Keratinocyte (primary cell): ENCODE measurements around the gene IL37. TPM values are rescaled to one million over a fixed set of nuclear protein-coding genes. Genes with fewer than 3 reads are reported as not detected.

Experiments
- DNase-seq: peaks from one replicate; pipeline ENCODE4 v3.0.0-alpha.2; 2011; ENCODE audit warnings: low read depth, missing footprints, low spot score
- FAIRE-seq: peaks from 2 replicates; lab custom pipeline; 2011; peaks lifted over from hg19 to GRCh38; lab: Jason Lieb, UNC
- H2AFZ ChIP-seq: 2 replicates; pipeline ENCODE4 v1.6.0; 2012; ENCODE audit warnings: low read length, control low read depth, inconsistent platforms; ENCODE audit not compliant: control insufficient read depth
- H3K27ac ChIP-seq: 2 replicates; pipeline ENCODE4 v1.5.1; 2011; ENCODE audit warnings: low read length; ENCODE audit not compliant: control insufficient read depth, insufficient read depth
- H3K27me3 ChIP-seq: 3 replicates; pipeline ENCODE4 v1.6.0; 2011; ENCODE audit warnings: low read length; ENCODE audit not compliant: control insufficient read depth, insufficient read depth; ENCODE audit errors: extremely low read depth
- H3K36me3 ChIP-seq, 2 experiments: 2 replicates in 1 of 2; 3 replicates in 1 of 2; pipeline ENCODE4 v1.5.1; 2011; ENCODE audit warnings: low read length in 2 of 2, mild to moderate bottlenecking in 1 of 2; ENCODE audit not compliant: control insufficient read depth in 2 of 2, insufficient read depth in 2 of 2; ENCODE audit errors: extremely low read depth in 1 of 2
- H3K4me1 ChIP-seq: 3 replicates; pipeline ENCODE4 v1.5.1; 2011; ENCODE audit warnings: low read length; ENCODE audit not compliant: control insufficient read depth, insufficient read depth; ENCODE audit errors: extremely low read depth
- H3K4me2 ChIP-seq: 3 replicates; pipeline ENCODE4 v1.6.0; 2011; ENCODE audit warnings: low read depth, low read length; ENCODE audit not compliant: control insufficient read depth, insufficient read depth; ENCODE audit errors: extremely low read depth
- H3K4me3 ChIP-seq, 3 experiments: fragments of 200-600 bp in 1 of 3; sonication (generic) in 1 of 3; 2 replicates in 2 of 3; 3 replicates in 1 of 3; pipeline ENCODE4 v1.5.1; 2011 to 2016; ENCODE audit warnings: low read length in 3 of 3, mild to moderate bottlenecking in 3 of 3, control low read depth in 2 of 3, inconsistent platforms in 1 of 3, low read depth in 1 of 3, mixed read lengths in 1 of 3, mixed run types in 1 of 3, moderate library complexity in 1 of 3; ENCODE audit not compliant: control insufficient read depth in 2 of 3, insufficient read depth in 2 of 3; ENCODE audit errors: extremely low read depth in 1 of 3
- H3K79me2 ChIP-seq: 2 replicates; pipeline ENCODE4 v1.6.0; 2012; ENCODE audit warnings: low read length; ENCODE audit not compliant: control insufficient read depth, insufficient read depth
- H3K9ac ChIP-seq: 3 replicates; pipeline ENCODE4 v1.6.0; 2011; ENCODE audit warnings: low read length; ENCODE audit not compliant: control insufficient read depth, insufficient read depth; ENCODE audit errors: extremely low read depth
- H3K9me1 ChIP-seq: 3 replicates; pipeline ENCODE4 v1.6.0; 2011; ENCODE audit warnings: low read length; ENCODE audit not compliant: control insufficient read depth, insufficient read depth; ENCODE audit errors: extremely low read depth
- H3K9me3 ChIP-seq: 2 replicates; pipeline ENCODE4 v1.5.1; 2012; ENCODE audit warnings: low read depth, low read length; ENCODE audit not compliant: control insufficient read depth
- H4K20me1 ChIP-seq: 3 replicates; pipeline ENCODE4 v1.6.0; 2011; ENCODE audit warnings: low read length; ENCODE audit not compliant: control insufficient read depth, insufficient read depth; ENCODE audit errors: extremely low read depth
- EZH2 ChIP-seq: IDR thresholded peaks from one replicate; pipeline ENCODE4 v1.6.1; 2012; ENCODE audit warnings: inconsistent platforms, mild to moderate bottlenecking, low read length, moderate library complexity
- dilution Hi-C: fragments of 300-500 bp; cut with MboI; formaldehyde crosslinking; loops from one replicate; pipeline ENCODE4 v1.7.0; 2020; ENCODE audit warnings: low sequenced_read_pairs; ENCODE audit not compliant: extremely low pct_ligation_motif_present
- polyA plus RNA-seq, 5 experiments: library from polyadenylated mRNA; depleted of rRNA in 3 of 5; stranded (reverse) in 3 of 5; stranded (forward) in 1 of 5; unstranded in 1 of 5; fragments of >200 nt; gene quantifications; 1 replicate in 1 of 5; 2 replicates in 3 of 5; 3 replicates in 1 of 5; pipeline versions ENCODE4 v1.2.1 to v1.2.3, GENCODE V29; 2011 to 2012; ENCODE audit warnings: missing spikeins in 2 of 5, low read depth in 1 of 5, low replicate concordance in 1 of 5
- TF ChIP-seq, protein P1 (sequence below), 3 experiments: IDR thresholded peaks in 1 of 3; conservative IDR thresholded peaks in 1 of 3; optimal IDR thresholded peaks in 1 of 3; 2 replicates in 2 of 3; 3 replicates in 1 of 3; pipeline versions ENCODE3 to v1.5.1; 2011; ENCODE audit warnings: low read length in 3 of 3, mild to moderate bottlenecking in 3 of 3, moderate library complexity in 2 of 3, control low read depth in 1 of 3, inconsistent platforms in 1 of 3; ENCODE audit not compliant: insufficient read depth in 2 of 3; ENCODE audit errors: extremely low read depth in 1 of 3

The IL37 gene
- polyA plus RNA-seq, 1 donor (not counting 4 experiments of a cell fraction or from before 2014, with no cell fraction given), result 0.63 TPM

DNA sequence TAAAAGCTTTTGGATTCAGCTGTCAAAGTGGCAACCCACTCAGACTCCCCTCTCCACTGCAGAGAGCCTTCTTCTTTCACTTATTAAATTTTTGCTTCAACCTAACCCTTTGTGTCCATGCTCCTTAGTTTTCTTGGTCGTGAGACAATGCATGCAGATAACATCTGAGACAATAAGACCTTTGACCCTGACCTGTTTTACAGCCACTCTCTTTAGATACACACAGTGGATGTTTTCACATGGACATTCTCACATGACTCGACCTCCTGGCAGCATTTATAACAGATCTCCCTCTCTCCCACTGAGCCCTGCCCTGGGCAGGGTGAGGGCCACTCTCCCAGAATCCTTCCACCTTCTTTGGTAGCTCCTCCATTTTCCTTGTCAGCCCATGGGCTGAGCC is 36.4 kb downstream of the IL37 start:
- Histone ChIP-seq H3K4me1 (peaks cover 6% of the 10 kb centered on the region), H3K9me1 (no peaks in the 10 kb centered on the region), H2AFZ (no peak overlapping the region), H3K9ac (no peak overlapping the region), H3K79me2 (no peaks in the 10 kb centered on the region), H3K36me3 (no peaks in the 10 kb centered on the region), H3K4me3 (no peak overlapping the region), H3K27ac (no peak overlapping the region), H3K4me2 (no peak overlapping the region), H3K9me3 (no peaks in the 10 kb centered on the region), H3K27me3 (no peaks in the 10 kb centered on the region), H4K20me1 (no peaks in the 10 kb centered on the region)
- dilution Hi-C loops, result no loop called here
- DNase-seq (no peak), FAIRE-seq (no peak)
- TF ChIP-seq EZH2, result no peak
- TF ChIP-seq, protein P1, sequence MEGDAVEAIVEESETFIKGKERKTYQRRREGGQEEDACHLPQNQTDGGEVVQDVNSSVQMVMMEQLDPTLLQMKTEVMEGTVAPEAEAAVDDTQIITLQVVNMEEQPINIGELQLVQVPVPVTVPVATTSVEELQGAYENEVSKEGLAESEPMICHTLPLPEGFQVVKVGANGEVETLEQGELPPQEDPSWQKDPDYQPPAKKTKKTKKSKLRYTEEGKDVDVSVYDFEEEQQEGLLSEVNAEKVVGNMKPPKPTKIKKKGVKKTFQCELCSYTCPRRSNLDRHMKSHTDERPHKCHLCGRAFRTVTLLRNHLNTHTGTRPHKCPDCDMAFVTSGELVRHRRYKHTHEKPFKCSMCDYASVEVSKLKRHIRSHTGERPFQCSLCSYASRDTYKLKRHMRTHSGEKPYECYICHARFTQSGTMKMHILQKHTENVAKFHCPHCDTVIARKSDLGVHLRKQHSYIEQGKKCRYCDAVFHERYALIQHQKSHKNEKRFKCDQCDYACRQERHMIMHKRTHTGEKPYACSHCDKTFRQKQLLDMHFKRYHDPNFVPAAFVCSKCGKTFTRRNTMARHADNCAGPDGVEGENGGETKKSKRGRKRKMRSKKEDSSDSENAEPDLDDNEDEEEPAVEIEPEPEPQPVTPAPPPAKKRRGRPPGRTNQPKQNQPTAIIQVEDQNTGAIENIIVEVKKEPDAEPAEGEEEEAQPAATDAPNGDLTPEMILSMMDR (optimal IDR thresholded peaks at IDR 0.05 in 1 of 3, IDR thresholded peaks at IDR 0.05 in 1 of 3, conservative IDR thresholded peaks at IDR 0.05 in 1 of 3; ENCODE audit: extremely low read depth in 1 of 3, insufficient read depth in 2 of 3, low read length in 3 of 3), result no peak

DNA sequence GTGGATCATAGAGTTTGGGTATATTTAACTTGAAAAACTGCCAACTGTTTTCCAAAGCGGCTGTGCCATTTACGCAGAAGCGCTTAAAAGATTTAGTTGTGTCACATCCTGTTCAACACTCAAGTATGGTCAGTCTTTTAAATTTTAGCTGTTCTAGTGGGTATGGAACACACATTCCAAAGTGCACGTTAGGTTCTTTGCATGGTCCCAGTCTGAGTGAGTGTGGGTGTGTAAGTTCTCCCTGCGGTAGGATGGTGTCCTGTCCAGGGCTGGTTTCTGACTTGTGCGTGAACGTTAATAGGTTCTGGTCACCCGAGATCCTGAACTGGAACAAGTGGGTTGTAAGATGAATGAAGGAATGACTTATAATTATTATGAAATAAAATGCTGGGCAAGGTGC is 38.5 kb downstream of the IL37 start:
- TF ChIP-seq EZH2, result no peak
- TF ChIP-seq, protein P1 (optimal IDR thresholded peaks at IDR 0.05 in 1 of 3, IDR thresholded peaks at IDR 0.05 in 1 of 3, conservative IDR thresholded peaks at IDR 0.05 in 1 of 3; ENCODE audit: extremely low read depth in 1 of 3, insufficient read depth in 2 of 3, low read length in 3 of 3), result no peak
- Histone ChIP-seq H2AFZ (no peak overlapping the region), H3K27ac (no peak overlapping the region), H3K27me3 (no peaks in the 10 kb centered on the region), H3K4me1 (peaks cover 6% of the 10 kb centered on the region), H4K20me1 (no peaks in the 10 kb centered on the region), H3K4me2 (no peak overlapping the region), H3K36me3 (no peaks in the 10 kb centered on the region), H3K79me2 (no peaks in the 10 kb centered on the region), H3K9ac (no peak overlapping the region), H3K9me3 (no peaks in the 10 kb centered on the region), H3K9me1 (no peaks in the 10 kb centered on the region), H3K4me3 (no peak overlapping the region)
- dilution Hi-C loops, result no loop called here
- FAIRE-seq, result no peak
- DNase-seq, result no peak
